Retinal pigment epithelial cell (primary cell): ENCODE results near the gene KIF21B.

Source experiments
- DNase-seq: peaks from one replicate; pipeline ENCODE4 v3.0.0-alpha.2; 2010; ENCODE audit warnings: low read depth
- H3K4me3 ChIP-seq: 2 replicates; pipeline ENCODE4 v1.5.1; 2011; ENCODE audit warnings: mild to moderate bottlenecking, low read length, control low read depth, moderate library complexity
- CTCF ChIP-seq: conservative IDR thresholded peaks from 2 replicates; pipeline ENCODE4 v1.5.1; 2011; ENCODE audit warnings: low read depth, low read length, control low read depth, inconsistent platforms

Gene KIF21B

GRCh38 chr1:200925831-200926230 is 97.7 kb downstream of the KIF21B start:
- H3K4me3 ChIP-seq = no peak overlapping the region
- TF ChIP-seq CTCF = no peak
- no peak for DNase-seq

GRCh38 chr1:200923601-200924000 is 99.9 kb downstream of the KIF21B start:
- TF ChIP-seq CTCF = no peak
- no peak for DNase-seq
- no peak overlapping the region for H3K4me3 ChIP-seq

GRCh38 chr1:200922406-200922805 is 101.1 kb downstream of the KIF21B start:
- no peak for TF ChIP-seq CTCF
- no peak overlapping the region for H3K4me3 ChIP-seq
- DNase-seq = no peak

GRCh38 chr1:200921571-200922110 is 101.9 kb downstream of the KIF21B start:
- no peak for DNase-seq
- no peak overlapping the region for H3K4me3 ChIP-seq
- TF ChIP-seq CTCF = no peak
